Amniotic epithelial cell (primary cell): ENCODE data around the gene BIK.
"Not testable (repeated sequence)": the region's sequence is repeated elsewhere in the genome, so short reads cannot be mapped to it uniquely, and the experiment has no call there.

ENCODE experiments used
- DNase-seq: peaks from one replicate; pipeline ENCODE4 v3.0.0-alpha.2; 2010; ENCODE audit warnings: low read depth

The BIK gene

DNA sequence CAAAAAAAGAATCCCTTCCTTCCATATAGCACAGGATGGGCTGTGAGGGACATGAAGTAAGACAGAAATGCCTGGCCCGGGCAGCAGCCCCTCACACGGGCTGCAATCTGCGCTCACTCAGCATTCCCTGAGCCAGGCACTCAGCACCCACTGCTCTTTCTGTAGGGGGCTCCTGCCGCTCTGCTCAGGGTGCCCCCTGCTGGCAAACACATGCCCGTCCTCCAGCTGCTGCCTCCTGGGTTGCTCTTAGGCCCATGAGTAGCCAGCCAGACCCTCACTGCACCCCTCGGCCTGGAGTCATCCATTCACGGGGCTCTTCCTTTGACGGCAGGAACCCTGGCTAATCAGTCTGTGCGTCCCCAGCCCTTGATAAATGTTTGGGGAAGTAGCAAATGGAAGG is 25.7 kb downstream of the BIK start:
- DNase-seq, result peak; percentile 29

GRCh38 chr22:43136801-43137200 is 26.3 kb downstream of the BIK start:
- DNase-seq, result no peak

DNA sequence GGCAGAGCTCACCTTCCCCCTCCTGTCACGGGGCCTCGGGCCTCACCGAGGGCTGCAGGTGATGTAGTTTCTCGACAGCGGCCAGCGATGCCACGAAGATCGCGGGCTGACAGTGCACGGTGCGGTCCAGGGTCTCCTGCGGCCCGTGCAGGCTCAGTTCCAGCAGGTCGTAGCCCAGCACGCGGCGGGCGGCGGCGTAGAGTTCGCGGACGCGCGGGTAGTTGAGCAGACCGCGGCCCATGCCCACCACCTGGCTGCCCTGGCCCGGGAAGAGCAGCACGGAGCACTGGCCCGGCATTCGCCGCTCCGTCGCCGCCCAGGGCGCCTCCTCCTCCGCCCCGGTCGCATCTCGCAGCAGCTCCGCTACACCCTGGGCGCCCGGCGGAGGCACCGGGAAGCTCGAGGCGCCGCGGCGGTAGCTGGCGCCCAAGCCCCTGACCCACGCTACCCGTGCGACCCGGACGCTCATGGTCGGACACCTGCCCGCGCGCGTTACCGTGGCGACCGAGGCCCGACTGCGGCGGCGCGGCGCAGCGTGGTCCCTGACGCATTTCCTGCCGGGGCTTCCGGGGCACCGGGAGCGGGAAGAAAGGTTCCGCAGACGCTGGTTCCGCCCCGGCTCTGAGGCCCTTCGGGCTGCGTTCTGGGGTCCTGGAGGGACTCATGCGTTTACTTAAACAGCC is 32.5 kb downstream of the BIK start, which contains the start of gene MCAT:
MCAT (minus strand) TSS at position 519 of the 683 bp plus-strand sequence; CDS start at position 469, 50 bp downstream.
- DNase-seq, result peak; percentile 64

- DNase-seq, result no peak
Measured at GRCh38 chr22:43144949-43145348, 34.4 kb downstream of the BIK start.

- DNase-seq, result not testable (repeated sequence)
Measured at GRCh38 chr22:43145371-43145770, 34.8 kb downstream of the BIK start.

GRCh38 chr22:43146332-43146731 is 35.8 kb downstream of the BIK start:
- DNase-seq, result not testable (repeated sequence)

GRCh38 chr22:43147821-43148220 is 37.3 kb downstream of the BIK start:
- no peak for DNase-seq

GRCh38 chr22:43148581-43148980 is 38.0 kb downstream of the BIK start:
- DNase-seq, result no peak

- no peak for DNase-seq
Measured at GRCh38 chr22:43150731-43151206, 40.2 kb downstream of the BIK start.

DNA sequence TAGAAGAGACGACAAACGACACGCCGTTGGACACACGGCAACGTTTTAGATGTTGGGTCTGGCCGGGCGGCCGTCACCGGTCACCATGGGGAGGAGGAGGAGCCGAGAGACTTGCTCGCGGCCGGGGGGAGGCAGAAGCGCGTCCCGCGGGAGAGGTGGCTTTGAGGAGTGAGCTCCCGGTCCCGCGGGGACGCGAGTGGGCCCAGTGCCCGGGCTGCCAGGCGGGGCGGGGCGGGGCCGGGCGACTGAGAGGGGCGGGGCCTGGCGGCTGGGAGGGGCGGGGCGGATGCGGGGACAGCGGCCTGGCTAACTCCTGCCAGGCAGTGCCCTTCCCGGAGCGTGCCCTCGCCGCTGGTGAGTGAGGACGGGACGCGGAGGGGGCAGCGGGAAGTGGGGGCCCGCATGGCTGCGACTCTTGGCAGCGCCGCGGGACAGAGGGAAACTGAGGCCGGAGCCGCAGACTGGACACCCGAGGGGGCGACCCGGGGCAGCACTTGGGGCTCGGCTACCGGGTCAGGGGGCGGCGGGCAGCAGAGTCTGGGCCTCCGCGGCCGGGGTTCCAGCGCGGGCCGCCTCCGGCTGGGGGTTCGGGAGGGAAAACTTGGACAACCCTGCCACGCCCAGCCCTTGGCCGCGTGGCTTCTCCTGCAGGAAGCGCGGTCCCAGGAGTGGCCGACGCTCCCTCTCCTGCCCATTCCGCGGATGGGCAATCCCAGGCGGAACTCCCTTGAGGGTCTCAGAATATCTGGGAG is 40.9 kb downstream of the BIK start, which contains the start of gene TSPO:
TSPO (plus strand) TSS at position 309 of the 752 bp plus-strand sequence. CDS start 7,680 bp downstream, outside the sequence.
- DNase-seq, result no peak

DNA sequence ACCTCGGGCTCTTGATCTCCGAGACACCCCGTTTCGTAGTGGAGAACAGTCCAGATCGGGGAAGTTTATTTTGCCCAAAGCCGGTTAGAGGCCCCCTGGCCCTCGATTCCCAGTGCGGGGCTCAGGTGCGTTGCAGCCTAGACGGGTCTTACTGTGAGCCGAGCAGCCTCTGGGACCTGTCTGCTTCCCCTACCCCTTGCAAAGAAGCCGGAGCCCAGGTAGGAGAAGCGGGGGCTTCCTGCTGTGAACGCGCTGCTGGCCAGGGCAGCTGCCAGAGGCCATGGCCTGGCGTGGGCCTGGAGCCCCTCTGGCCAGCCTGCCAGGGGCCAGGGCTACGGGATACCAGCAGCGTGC is 41.4 kb downstream of the BIK start:
- no peak for DNase-seq

- peak; percentile 49 for DNase-seq
Measured at GRCh38 chr22:43152357-43153071, 42.0 kb downstream of the BIK start.

GRCh38 chr22:43153899-43154298 is 43.3 kb downstream of the BIK start:
- DNase-seq, result peak; percentile 66

DNA sequence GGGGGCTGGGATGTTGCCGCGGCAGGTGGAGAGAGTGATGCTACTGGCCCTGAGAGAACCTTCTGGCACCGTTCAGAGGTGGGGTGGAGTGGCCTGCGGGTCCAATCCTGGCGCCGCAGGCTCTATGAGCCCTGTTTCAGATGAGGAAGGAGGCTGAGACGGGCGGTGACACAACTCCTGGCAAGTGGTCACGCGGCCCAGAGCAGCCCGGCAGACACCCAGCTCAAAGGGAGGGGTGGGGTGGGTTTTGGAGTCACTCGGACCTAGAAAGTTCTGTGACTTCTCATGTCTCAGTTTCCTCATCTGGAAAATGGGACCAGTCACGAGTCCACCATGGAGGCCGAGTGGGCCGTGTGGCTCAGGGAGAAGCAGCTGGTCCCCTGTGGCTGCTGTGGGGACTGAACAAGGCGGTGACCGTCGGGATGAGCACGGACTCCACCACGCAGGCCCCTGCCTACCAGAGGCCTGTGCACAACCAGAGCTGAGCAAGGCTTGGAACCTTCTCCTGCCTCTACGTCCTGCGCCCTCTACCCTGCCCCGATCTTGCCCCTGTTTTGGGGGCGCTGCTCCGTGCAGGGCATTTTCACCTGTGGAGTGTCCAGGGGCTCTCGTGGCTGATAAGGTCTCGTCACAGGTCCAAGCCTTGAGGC is 44.5 kb downstream of the BIK start:
- no peak for DNase-seq

DNA sequence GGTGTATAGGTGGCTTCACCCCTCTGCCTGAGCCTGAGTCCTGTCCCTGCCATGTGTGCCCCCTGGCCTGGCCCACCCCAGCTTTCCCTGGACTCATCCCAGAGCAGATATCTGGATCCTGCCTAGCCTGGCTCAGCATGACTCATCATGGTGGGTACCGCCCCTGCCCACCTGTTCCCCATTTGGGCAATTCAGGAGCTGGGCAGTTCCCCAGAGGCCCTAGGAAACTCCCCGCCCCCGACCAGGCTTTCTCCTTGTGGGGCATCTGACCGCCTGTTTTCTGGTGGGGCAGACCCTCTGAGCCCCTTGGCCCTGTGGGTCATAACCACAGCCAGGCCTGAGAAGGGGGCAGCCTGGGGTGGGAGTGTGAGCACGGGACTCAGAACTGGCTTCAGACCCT is 45.2 kb downstream of the BIK start:
- no peak for DNase-seq

GRCh38 chr22:43156413-43156812 is 45.9 kb downstream of the BIK start:
- DNase-seq, result no peak

- no peak for DNase-seq
Measured at GRCh38 chr22:43157874-43158546, 47.5 kb downstream of the BIK start.

DNA sequence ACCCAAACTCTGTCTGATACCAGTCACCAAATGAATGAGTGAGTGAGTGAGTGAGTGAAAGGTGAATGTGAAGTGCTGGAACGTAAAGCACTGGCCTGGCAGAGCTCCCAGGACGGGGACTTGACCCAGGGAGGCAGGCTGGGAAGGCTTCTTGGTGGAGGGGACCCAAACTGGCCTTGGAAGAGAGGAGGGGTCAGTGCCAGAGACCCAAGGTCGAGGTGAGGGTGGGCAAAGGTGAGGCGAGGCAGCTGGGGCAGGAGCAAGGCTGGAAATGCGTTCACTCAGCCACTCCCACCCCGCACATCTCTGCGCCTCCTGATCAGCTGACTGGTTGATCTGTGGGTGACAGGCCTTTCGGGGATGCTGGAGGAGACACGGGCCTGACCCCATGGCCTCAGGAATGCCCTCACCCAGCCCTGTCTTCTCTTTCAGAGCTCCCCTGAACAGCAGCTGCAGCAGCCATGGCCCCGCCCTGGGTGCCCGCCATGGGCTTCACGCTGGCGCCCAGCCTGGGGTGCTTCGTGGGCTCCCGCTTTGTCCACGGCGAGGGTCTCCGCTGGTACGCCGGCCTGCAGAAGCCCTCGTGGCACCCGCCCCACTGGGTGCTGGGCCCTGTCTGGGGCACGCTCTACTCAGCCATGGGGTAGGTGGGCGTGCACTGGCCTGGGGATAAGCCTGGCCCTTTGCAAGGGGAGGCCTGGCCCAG is 48.4 kb downstream of the BIK start:
- no peak for DNase-seq

DNA sequence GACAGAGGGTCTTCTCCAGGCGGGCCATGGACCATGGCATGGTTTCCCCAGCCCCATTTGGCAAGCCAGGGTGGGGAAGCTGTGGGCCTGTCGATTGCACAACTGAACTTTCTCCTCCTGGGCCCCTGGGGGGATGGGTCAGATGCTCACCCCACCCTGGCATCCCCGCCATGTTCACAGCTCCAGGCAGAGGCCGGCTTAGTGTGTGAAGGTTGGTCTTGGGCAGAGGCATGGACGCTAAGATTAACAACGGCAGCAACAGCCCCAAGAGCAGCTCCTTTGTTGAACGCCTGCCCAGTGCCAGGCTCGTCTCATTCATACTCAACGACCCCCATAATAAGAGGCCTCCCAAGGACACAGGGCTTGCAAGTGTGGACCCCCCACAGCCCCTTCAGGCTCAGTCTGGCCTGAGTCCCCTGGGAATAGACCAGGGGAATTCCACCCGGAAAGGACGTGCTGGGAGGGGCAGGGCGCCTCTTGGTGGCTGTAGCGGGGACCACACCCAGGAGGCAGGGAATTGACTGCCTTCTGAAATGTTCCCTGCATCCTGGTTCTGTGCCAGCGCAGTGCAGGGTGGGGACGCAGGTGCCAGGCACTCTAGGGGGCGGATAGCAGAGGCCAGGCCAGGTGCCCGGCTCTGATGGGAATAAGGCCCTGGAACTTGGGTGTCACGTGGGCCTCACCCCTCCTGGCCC is 49.1 kb downstream of the BIK start:
- no peak for DNase-seq

DNA sequence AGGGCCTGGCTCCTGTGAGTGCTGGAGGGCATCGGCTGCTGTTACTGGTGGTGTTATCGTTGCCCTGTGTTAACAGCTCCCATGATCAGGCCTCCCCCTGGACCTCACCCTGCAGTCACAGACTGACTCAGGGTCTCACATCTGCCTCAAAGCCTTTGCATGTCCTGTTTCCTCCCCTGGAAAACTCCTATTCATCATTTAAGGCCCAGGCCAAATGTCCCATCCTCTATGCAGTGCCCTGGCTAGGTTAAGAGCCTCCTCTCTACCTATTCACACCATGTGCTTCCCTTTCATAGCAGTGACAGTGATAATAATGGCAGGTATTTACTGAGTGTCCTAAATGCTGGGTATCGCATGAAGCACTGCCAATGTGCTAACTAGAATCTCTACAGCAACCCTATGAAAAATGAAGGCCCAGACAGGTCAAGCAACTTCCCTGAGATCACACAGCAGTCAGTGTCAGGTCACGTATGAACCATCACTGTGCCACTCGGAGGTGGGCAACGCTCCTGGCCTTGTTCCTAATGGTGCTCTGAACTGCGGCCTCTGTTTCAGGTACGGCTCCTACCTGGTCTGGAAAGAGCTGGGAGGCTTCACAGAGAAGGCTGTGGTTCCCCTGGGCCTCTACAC is 50.1 kb downstream of the BIK start:
- no peak for DNase-seq
